WTC11 (cell line): ENCODE measurements around the gene COL4A2. TPM values are rescaled to one million over a fixed set of nuclear protein-coding genes. Genes with fewer than 3 reads are reported as not detected.

Experiments used
- ATAC-seq: fragments of 200-7000 bp; cut with Tn5 transposase; 2 replicates; pipeline ENCODE4 v1.10.0; 2021; ENCODE audit warnings: mild to moderate bottlenecking, moderate library complexity
- CTCF ChIA-PET: fragments of 300-600 bp; sonication (Branson Sonifier 250); formaldehyde crosslinking; loops from one replicate; lab custom pipeline; 2021; ENCODE audit warnings: antibody characterized with exemption; lab: Charles Lee
- POLR2A ChIA-PET: fragments of 350-600 bp; sonication (Branson Sonifier 250); formaldehyde crosslinking; loops from one replicate; lab custom pipeline; 2021; ENCODE audit warnings: antibody characterized with exemption; lab: Charles Lee
- DNase-seq: peaks from one replicate; pipeline ENCODE4 v3.0.0; 2021; ENCODE audit warnings: low spot score
- H3K27ac Mint-ChIP-seq: 2 replicates; pipeline ENCODE4 v1.8.0; 2021; ENCODE audit warnings: mixed read lengths
- H3K27me3 Mint-ChIP-seq: 2 replicates; pipeline ENCODE4 v1.8.0; 2021; ENCODE audit warnings: low read depth, mild to moderate bottlenecking, moderate library complexity, mixed read lengths
- H3K36me3 Mint-ChIP-seq: 2 replicates; pipeline ENCODE4 v1.8.0; 2021; ENCODE audit warnings: mixed read lengths
- H3K4me1 Mint-ChIP-seq: 2 replicates; pipeline ENCODE4 v1.8.0; 2022; ENCODE audit warnings: mixed read lengths
- H3K4me3 Mint-ChIP-seq: 2 replicates; pipeline ENCODE4 v1.8.0; 2021; ENCODE audit warnings: mild to moderate bottlenecking, moderate library complexity, mixed read lengths
- H3K9me3 Mint-ChIP-seq: 2 replicates; pipeline ENCODE4 v1.8.0; 2021; ENCODE audit warnings: mixed read lengths
- ATF3 ChIP-seq: sonication (generic); formaldehyde crosslinking; conservative IDR thresholded peaks from 2 replicates; pipeline ENCODE4 v1.8.1; 2022; ENCODE audit warnings: mild to moderate bottlenecking, missing genetic modification reagents
- CREM ChIP-seq: sonication (generic); formaldehyde crosslinking; IDR thresholded peaks from 2 replicates; pipeline ENCODE4 v1.8.1; 2022; ENCODE audit warnings: mild to moderate bottlenecking, missing genetic modification reagents, moderate library complexity
- E2F1 ChIP-seq: sonication (generic); formaldehyde crosslinking; IDR thresholded peaks from 2 replicates; pipeline ENCODE4 v1.8.0; 2022; ENCODE audit warnings: mild to moderate bottlenecking, missing genetic modification reagents
- FOXP1 ChIP-seq: sonication (generic); formaldehyde crosslinking; IDR thresholded peaks from 2 replicates; pipeline ENCODE4 v1.8.0; 2022; ENCODE audit warnings: missing genetic modification reagents, mild to moderate bottlenecking, moderate library complexity, borderline replicate concordance
- FOXP4 ChIP-seq: sonication (generic); formaldehyde crosslinking; IDR thresholded peaks from 2 replicates; pipeline ENCODE4 v1.8.0; 2022; ENCODE audit warnings: mild to moderate bottlenecking, missing genetic modification reagents
- GRHL2 ChIP-seq: fragments of 250-450 bp; sonication (Bioruptor Pico); IDR thresholded peaks from 2 replicates; pipeline ENCODE4 v1.8.0; 2022; ENCODE audit warnings: mild to moderate bottlenecking, moderate library complexity; ENCODE audit not compliant: insufficient replicate concordance, severe bottlenecking
- MAX ChIP-seq: sonication (generic); formaldehyde crosslinking; IDR thresholded peaks from 2 replicates; pipeline ENCODE4 v1.8.0; 2022; ENCODE audit warnings: mild to moderate bottlenecking, missing genetic modification reagents
- MLX ChIP-seq: sonication (generic); formaldehyde crosslinking; IDR thresholded peaks from 2 replicates; pipeline ENCODE4 v1.8.1; 2023; ENCODE audit warnings: mild to moderate bottlenecking, missing genetic modification reagents, moderate library complexity
- NFE2L1 ChIP-seq: sonication (generic); formaldehyde crosslinking; IDR thresholded peaks from 2 replicates; pipeline ENCODE4 v1.8.1; 2023; ENCODE audit warnings: missing genetic modification reagents
- SMAD3 ChIP-seq: sonication (generic); formaldehyde crosslinking; IDR thresholded peaks from 2 replicates; pipeline ENCODE4 v1.8.0; 2022; ENCODE audit warnings: missing genetic modification reagents, mild to moderate bottlenecking, borderline replicate concordance
- SP1 ChIP-seq: sonication (generic); formaldehyde crosslinking; conservative IDR thresholded peaks from 2 replicates; pipeline ENCODE4 v1.8.1; 2022; ENCODE audit warnings: missing genetic modification reagents
- STAT6 ChIP-seq: sonication (generic); formaldehyde crosslinking; conservative IDR thresholded peaks from 2 replicates; pipeline ENCODE4 v1.8.1; 2023; ENCODE audit warnings: mild to moderate bottlenecking, low read depth, missing genetic modification reagents, moderate library complexity
- TCF7 ChIP-seq: sonication (generic); formaldehyde crosslinking; IDR thresholded peaks from 2 replicates; pipeline ENCODE4 v1.8.0; 2022; ENCODE audit warnings: mild to moderate bottlenecking, low read depth, missing genetic modification reagents, moderate library complexity
- TEAD1 ChIP-seq: sonication (generic); formaldehyde crosslinking; IDR thresholded peaks from 2 replicates; pipeline ENCODE4 v1.8.0; 2022; ENCODE audit warnings: mild to moderate bottlenecking, missing genetic modification reagents
- TEAD4 ChIP-seq: sonication (generic); formaldehyde crosslinking; IDR thresholded peaks from 2 replicates; pipeline ENCODE4 v1.8.0; 2022; ENCODE audit warnings: mild to moderate bottlenecking, missing genetic modification reagents
- TP53 ChIP-seq: sonication (generic); formaldehyde crosslinking; IDR thresholded peaks from 2 replicates; pipeline ENCODE4 v1.8.1; 2023; ENCODE audit warnings: mild to moderate bottlenecking, missing genetic modification reagents
- ZNF121 ChIP-seq: sonication (generic); formaldehyde crosslinking; IDR thresholded peaks from 2 replicates; pipeline ENCODE4 v1.8.0; 2023; ENCODE audit warnings: missing genetic modification reagents
- ZNF396 ChIP-seq: fragments of 250-450 bp; sonication (Bioruptor Pico); IDR thresholded peaks from 2 replicates; pipeline ENCODE4 v1.8.0; 2021; ENCODE audit warnings: mild to moderate bottlenecking, moderate library complexity, borderline replicate concordance
- ZNF532 ChIP-seq: fragments of 250-450 bp; sonication (Bioruptor Pico); IDR thresholded peaks from 2 replicates; pipeline ENCODE4 v1.9.0; 2021; ENCODE audit warnings: mild to moderate bottlenecking, borderline replicate concordance
- ZNF671 ChIP-seq: fragments of 250-450 bp; sonication (Bioruptor Pico); IDR thresholded peaks from 2 replicates; pipeline ENCODE4 v1.8.0; 2021; ENCODE audit warnings: mild to moderate bottlenecking
- total RNA-seq: library from RNA; stranded (reverse); gene quantifications from 3 replicates; pipeline ENCODE4 v1.2.3, GENCODE V29; 2021

COL4A2 gene
- total RNA-seq, 1 experiment from 2014 or later, result 109 TPM

GRCh38 chr13:110294146-110294545, 12.9 kb upstream of the COL4A2 start (continued):
- TF ChIP-seq ZNF532 (CRISPR knock-in tag), result no peak
- no peak for TF ChIP-seq SMAD3 (CRISPR knock-in tag)

GRCh38 chr13:110294622-110295021, 12.5 kb upstream of the COL4A2 start:
- Mint-ChIP-seq H3K4me3 (no peak overlapping the region), H3K27me3 (no peaks in the 10 kb centered on the region), H3K4me1 (peaks cover 21% of the 10 kb centered on the region), H3K27ac (no peak overlapping the region), H3K9me3 (peaks cover 13% of the 10 kb centered on the region), H3K36me3 (peaks cover 4% of the 10 kb centered on the region; the same call in 1 of the 2 replicates)
- POLR2A ChIA-PET, result no interaction called here
- ATAC-seq (no peak), DNase-seq (no peak)
- no peak for TF ChIP-seq TEAD1
- no peak for TF ChIP-seq MLX (CRISPR knock-in tag)
- TF ChIP-seq TP53, result no peak
- no peak for TF ChIP-seq ZNF532 (CRISPR knock-in tag)
- no peak for TF ChIP-seq SP1
- no peak for TF ChIP-seq FOXP1 (CRISPR knock-in tag)
- no peak for TF ChIP-seq ZNF121
- TF ChIP-seq GRHL2 (CRISPR knock-in tag), result no peak
- no peak for TF ChIP-seq MAX (CRISPR knock-in tag)
- TF ChIP-seq ZNF671, result no peak
- TF ChIP-seq TEAD4 (CRISPR knock-in tag), result no peak
- no peak for TF ChIP-seq STAT6 (CRISPR knock-in tag)
- no peak for TF ChIP-seq FOXP4 (CRISPR knock-in tag)
- no peak for TF ChIP-seq TCF7 (CRISPR knock-in tag)
- TF ChIP-seq NFE2L1 (CRISPR knock-in tag), result no peak
- no peak for TF ChIP-seq CREM (CRISPR knock-in tag)
- no peak for TF ChIP-seq ZNF396 (CRISPR knock-in tag)
- TF ChIP-seq ATF3 (CRISPR knock-in tag), result no peak
- TF ChIP-seq E2F1 (CRISPR knock-in tag), result no peak
- TF ChIP-seq SMAD3 (CRISPR knock-in tag), result no peak
- CTCF ChIA-PET, result no interaction called here
